IPS DF 6.9 (cell line): ENCODE data around the gene ASIC4.

Experiments
- DNase-seq: peaks from one replicate; pipeline ENCODE4 v3.0.0-alpha.2; 2013; ENCODE audit warnings: low read depth, low spot score
- H3K27ac ChIP-seq: one replicate; pipeline ENCODE4 v1.5.1; 2013; ENCODE audit warnings: low read length, control low read depth
- H3K27me3 ChIP-seq: 2 replicates; pipeline ENCODE4 v1.6.1; 2013; ENCODE audit warnings: mild to moderate bottlenecking, low read length; ENCODE audit not compliant: control insufficient read depth, insufficient read depth
- H3K36me3 ChIP-seq: 2 replicates; pipeline ENCODE4 v1.6.1; 2013; ENCODE audit warnings: low read length; ENCODE audit not compliant: control insufficient read depth, insufficient read depth
- H3K4me1 ChIP-seq: 2 replicates; pipeline ENCODE4 v1.6.1; 2013; ENCODE audit warnings: low read length; ENCODE audit not compliant: control insufficient read depth, insufficient read depth
- H3K4me3 ChIP-seq: 2 replicates; pipeline ENCODE4 v1.5.1; 2013; ENCODE audit warnings: mild to moderate bottlenecking, low read length
- H3K9me3 ChIP-seq: 2 replicates; pipeline ENCODE4 v1.6.1; 2013; ENCODE audit warnings: low read length, inconsistent platforms; ENCODE audit not compliant: control insufficient read depth, insufficient read depth
- WGBS: extraction: QIAGEN DNeasy Blood & Tissue Kit; methylation state at CpG from one replicate; pipeline ENCODE4 v1.1.7; 2013; ENCODE audit warnings: mixed read lengths, missing lambda C conversion rate; ENCODE audit not compliant: insufficient read length, insufficient coverage; 5-methylcytosine and 5-hydroxymethylcytosine counted together

The ASIC4 gene

DNA sequence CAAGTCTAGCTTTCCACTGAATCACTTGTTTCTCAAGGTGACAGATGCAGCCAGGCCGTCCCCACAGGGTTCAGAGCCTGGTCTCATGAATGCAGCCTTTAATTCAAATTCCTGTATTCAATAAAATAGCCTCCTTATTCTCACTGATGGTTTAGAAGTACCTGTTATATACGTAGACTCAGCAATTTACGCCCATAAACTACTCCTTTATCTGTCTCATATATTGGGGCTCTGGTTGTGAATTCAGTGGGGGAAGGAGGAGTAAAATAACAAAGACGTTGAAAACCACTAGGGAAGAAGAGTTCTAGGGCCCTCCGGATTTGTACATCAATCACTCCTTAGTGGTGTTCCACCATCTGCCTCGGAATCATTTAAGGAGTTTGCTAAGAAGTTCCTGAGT, 55.4 kb downstream of the ASIC4 start:
- Histone ChIP-seq H3K36me3 (peaks cover 12% of the 10 kb centered on the region), H3K4me3 (no peak overlapping the region; the same call in 1 of the 2 replicates), H3K27ac (no peak overlapping the region), H3K27me3 (no peaks in the 10 kb centered on the region), H3K9me3 (no peaks in the 10 kb centered on the region), H3K4me1 (peaks cover 22% of the 10 kb centered on the region)
- WGBS = no CpG with 5 or more reads among the region's 6 CpGs
- no peak for DNase-seq

DNA sequence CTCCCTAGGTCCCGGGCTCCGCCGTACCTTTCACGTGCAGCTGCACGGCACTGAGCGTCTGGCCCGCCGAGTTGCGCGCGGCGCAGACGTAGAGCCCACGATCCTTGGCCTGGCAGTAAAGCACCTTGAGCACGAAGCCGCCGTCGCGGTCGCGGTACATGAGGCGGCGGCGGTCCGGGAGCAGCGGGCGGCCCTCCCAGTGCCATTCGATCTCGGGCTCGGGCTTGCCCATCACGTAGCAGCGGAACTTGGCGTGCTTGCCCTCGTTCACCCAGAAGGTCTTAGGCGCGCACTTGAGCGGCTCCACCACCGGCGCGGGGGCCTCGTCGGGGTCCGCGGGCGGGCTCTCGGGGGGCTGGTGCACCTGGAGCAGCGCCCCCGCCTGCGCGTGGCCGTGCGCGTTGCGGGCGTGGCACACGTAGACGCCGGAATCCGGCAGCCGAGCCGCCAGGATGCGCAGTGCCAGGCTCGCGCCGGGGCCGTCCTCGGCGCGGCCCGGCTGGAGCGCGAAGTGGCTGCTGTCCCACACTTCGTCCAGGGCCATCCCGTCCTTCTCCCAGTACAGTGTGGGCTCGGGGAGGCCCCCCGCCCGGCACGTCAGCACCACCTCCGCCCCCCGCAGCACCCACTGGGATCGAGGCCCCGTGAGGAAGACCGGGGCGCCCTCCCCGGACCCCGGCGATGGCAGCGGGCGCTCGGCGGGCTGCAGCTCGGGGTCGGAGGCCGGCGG, 56.1 kb downstream of the ASIC4 start:
- Histone ChIP-seq H3K4me1 (peaks cover 23% of the 10 kb centered on the region), H3K9me3 (no peaks in the 10 kb centered on the region), H3K27me3 (no peaks in the 10 kb centered on the region), H3K4me3 (peak overlapping the region; percentile 84), H3K27ac (no peak overlapping the region), H3K36me3 (peaks cover 12% of the 10 kb centered on the region)
- WGBS = no CpG with 5 or more reads among the region's 95 CpGs
- DNase-seq = no peak

DNA sequence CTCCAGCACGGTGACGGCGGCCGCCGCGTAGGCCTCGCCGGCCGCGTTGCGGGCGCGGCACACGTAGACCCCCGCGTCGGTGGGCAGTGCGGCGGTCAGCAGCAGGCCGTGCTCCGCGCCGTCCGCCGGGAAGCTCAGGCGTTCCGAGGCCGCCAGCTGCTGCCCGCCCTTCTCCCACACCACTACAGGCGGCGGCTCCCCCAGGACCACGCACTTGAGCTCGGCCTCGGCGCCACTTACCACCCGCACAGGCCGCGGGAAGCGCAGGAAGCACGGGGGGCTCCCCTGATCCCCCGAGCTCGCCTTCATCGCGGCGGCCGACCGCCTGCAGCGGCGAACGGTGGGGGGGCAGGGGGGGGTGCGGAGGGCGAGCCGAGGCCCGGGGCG, 56.6 kb downstream of the ASIC4 start:
- Histone ChIP-seq H3K36me3 (peaks cover 12% of the 10 kb centered on the region), H3K27ac (no peak overlapping the region), H3K27me3 (no peaks in the 10 kb centered on the region), H3K4me3 (peak overlapping the region; percentile 84), H3K9me3 (no peaks in the 10 kb centered on the region), H3K4me1 (peaks cover 20% of the 10 kb centered on the region)
- DNase-seq = no peak
- no CpG with 5 or more reads among the region's 55 CpGs for WGBS

DNA sequence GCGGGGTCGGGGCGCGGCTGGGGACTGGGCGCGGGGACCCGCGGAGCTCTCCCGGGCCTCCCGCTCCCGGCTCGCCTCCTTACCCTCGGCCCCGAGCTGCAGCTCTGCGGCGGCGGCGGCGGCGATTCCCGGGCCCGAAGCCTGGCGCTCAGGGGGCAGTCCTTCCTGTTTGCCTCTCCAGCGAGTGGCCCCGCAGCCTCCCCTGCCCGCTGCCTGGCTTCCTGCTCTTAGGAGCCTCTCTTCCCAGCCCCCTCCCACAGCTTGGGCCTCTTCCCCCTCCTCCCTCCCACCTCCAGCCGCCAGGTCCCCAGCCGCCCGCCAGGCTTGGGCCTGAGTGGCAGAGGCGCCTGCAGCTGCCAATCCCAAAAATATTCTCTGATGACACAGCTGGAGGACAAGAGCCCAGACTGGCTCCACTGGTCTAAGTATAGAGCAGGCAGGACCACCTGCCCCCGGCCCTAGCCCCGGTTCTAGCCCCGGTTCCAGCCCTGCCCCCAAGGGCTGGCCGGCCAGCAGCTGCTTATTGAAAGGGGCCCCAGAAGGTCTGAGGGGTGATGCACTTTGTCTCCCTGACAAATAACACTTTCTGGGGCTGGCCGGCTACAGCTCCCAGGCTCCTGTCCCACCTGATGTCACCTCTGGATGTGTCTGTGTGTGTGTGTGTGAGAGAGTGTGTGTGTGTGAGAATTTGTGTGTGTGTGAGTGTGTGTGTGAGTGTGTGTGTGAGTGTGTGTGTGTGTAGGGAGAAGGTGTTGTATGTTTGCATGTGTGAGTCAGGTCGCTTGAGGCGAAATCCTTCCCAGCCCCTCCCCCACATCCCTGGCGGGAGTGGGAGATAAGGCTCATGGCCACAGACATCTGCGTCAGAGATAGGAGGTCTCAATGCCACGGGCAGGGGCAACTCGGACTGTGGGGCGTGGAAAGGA, 57.3 kb downstream of the ASIC4 start, which contains the start of gene OBSL1:
TSS of gene OBSL1 (minus strand) at position 229 of the 926 bp plus-strand sequence. CDS start 307 bp downstream, outside the sequence.
- peak within 1 kb of the TSS; percentile 84 for H3K4me3 ChIP-seq
- no peaks in the 10 kb centered on the region for H3K27me3 ChIP-seq
- H3K27ac ChIP-seq = no peak within 1 kb of the TSS
- 100% methylated on average over 1 of the region's 42 CpGs for WGBS
- DNase-seq = no peak
- H3K9me3 ChIP-seq = no peaks in the 10 kb centered on the region
- H3K4me1 ChIP-seq = peaks cover 20% of the 10 kb centered on the region
- peaks cover 12% of the 10 kb centered on the region for H3K36me3 ChIP-seq

DNA sequence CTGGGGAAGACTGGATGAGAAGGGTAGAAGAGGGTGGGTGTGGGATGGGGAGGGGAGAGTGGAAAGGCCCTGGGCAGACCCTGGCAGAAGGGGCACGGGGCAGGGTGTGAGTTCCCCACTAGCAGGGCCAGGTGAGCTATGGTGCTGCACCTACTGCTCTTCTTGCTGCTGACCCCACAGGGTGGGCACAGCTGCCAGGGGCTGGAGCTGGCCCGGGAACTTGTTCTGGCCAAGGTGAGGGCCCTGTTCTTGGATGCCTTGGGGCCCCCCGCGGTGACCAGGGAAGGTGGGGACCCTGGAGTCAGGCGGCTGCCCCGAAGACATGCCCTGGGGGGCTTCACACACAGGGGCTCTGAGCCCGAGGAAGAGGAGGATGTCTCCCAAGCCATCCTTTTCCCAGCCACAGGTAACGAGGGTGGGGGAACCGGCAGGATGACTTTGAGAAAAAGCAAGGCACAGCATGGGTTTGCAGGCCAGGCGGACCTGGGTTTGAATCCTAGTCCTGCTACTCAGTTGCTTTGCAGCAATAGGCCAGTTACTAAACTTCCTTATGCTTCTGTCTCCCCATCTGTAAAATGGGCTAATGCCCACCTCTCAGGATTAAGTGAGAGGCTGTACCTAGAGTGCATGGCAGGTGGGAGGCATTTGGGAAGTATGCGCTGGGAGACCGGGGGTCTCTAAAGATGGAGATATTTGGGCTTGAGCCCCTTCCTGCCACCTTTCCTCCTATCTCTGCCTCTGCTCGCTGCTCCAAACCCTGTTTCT, 58.1 kb downstream of the ASIC4 start, which contains the start of gene INHA:
TSS of gene INHA (plus strand) at position 74 of the 765 bp plus-strand sequence. CDS start at position 139, 65 bp downstream.
- no CpG with 5 or more reads among the region's 13 CpGs for WGBS
- no peak within 1 kb of the TSS for H3K27ac ChIP-seq
- H3K4me1 ChIP-seq = peaks cover 21% of the 10 kb centered on the region
- peaks cover 6% of the 10 kb centered on the region; the same call in 1 of the 2 replicates for H3K36me3 ChIP-seq
- H3K27me3 ChIP-seq = no peaks in the 10 kb centered on the region
- no peaks in the 10 kb centered on the region for H3K9me3 ChIP-seq
- no peak for DNase-seq
- H3K4me3 ChIP-seq = peak within 1 kb of the TSS; percentile 84; the same call in 1 of the 2 replicates

DNA sequence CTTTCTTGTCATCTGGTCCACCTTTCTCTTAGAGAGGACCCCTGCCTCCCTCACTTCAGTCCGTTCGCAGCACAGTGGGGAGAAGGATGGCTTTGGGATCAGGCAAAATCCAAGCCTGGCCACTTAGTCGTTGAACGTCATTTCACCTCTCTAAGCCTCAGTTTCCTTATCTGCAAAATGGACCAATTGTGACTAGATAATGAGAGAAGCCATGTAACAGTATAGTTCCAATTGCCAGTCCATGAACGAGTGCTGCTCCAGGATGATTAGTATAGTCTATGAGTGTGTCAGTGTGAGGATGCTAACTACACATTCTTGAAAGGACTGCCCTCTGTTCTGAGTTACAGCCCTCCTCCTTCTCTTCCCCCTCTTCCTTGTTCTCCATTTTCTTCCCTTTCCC, 58.9 kb downstream of the ASIC4 start:
- Histone ChIP-seq H3K36me3 (no peaks in the 10 kb centered on the region), H3K4me3 (no peak overlapping the region), H3K27ac (no peak overlapping the region), H3K4me1 (peaks cover 21% of the 10 kb centered on the region), H3K27me3 (no peaks in the 10 kb centered on the region), H3K9me3 (no peaks in the 10 kb centered on the region)
- DNase-seq = no peak
- no CpG with 5 or more reads among the region's 5 CpGs for WGBS

DNA sequence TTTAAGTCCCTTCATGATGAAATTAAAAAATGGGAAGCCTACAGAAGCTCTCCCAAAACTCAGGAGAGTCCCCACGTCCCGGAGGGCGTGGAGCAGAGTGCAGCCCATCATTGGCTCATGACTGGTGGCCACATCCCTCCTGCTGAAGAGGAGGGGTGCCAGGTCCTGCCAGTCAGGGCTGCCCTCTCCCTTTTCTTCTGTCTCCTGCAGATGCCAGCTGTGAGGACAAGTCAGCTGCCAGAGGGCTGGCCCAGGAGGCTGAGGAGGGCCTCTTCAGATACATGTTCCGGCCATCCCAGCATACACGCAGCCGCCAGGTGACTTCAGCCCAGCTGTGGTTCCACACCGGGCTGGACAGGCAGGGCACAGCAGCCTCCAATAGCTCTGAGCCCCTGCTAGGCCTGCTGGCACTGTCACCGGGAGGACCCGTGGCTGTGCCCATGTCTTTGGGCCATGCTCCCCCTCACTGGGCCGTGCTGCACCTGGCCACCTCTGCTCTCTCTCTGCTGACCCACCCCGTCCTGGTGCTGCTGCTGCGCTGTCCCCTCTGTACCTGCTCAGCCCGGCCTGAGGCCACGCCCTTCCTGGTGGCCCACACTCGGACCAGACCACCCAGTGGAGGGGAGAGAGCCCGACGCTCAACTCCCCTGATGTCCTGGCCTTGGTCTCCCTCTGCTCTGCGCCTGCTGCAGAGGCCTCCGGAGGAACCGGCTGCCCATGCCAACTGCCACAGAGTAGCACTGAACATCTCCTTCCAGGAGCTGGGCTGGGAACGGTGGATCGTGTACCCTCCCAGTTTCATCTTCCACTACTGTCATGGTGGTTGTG, 60.4 kb downstream of the ASIC4 start:
- DNase-seq = no peak
- Histone ChIP-seq H3K27ac (no peak overlapping the region), H3K9me3 (no peaks in the 10 kb centered on the region), H3K27me3 (no peaks in the 10 kb centered on the region), H3K4me1 (peaks cover 23% of the 10 kb centered on the region), H3K36me3 (no peaks in the 10 kb centered on the region), H3K4me3 (no peak overlapping the region)
- no CpG with 5 or more reads among the region's 22 CpGs for WGBS

DNA sequence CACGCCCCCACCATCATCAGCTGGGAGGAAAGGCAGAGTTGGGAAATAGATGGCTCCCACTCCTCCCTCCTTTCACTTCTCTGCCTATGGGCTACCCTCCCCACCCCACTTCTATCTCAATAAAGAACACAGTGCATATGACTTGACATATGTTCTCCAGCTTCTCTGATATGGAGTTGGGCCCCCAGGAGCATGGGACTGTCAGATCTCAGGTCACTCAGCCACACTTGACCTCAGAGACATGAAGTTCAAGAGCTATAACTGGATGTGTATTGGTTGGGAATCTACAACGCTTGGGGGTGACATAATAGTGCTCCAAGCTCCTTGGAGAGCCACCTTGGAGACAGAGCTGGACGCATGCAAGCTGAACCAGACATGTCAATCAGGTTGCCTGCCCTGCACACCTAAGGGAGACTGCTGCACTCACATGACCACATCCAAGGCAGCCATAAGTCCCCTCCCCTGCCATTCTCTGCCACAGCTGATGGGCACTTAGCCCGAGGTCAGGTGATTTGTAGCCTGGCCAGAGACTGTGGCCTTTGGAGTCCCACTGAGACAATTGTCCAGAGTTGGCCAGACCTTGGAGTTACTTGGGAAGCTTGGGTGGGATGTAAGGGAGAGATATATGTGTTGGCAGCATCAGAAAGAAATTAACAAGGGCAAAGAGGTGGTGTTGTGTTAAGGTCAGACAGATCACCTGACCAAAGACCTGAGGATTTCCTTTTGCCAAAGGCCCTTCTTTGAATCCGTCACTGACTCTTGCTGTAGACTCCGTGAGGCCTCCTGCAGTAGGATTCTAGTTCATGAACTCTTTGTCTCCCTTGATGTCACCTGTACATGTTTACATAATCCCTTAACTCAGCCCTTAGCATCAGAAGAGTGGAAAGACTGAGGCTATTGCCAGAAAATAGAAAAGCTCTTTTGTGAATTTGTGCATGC, 61.6 kb downstream of the ASIC4 start:
- Histone ChIP-seq H3K27ac (no peak overlapping the region), H3K4me1 (peaks cover 21% of the 10 kb centered on the region), H3K9me3 (no peaks in the 10 kb centered on the region), H3K36me3 (no peaks in the 10 kb centered on the region), H3K27me3 (no peaks in the 10 kb centered on the region), H3K4me3 (no peak overlapping the region)
- no peak for DNase-seq
- no CpG with 5 or more reads among the region's 6 CpGs for WGBS
